WI38 (cell line): Measurements from ENCODE around the gene TDRD7.
"Not testable (repeated sequence)": the region's sequence is repeated elsewhere in the genome, so short reads cannot be mapped to it uniquely, and the experiment has no call there.

Experiments
- H3K4me3 ChIP-seq: 2 replicates; pipeline ENCODE4 v1.5.1; 2011; ENCODE audit warnings: low read depth, mild to moderate bottlenecking, control low read depth, low read length
- CTCF ChIP-seq: IDR thresholded peaks from 2 replicates; pipeline ENCODE4 v1.5.1; 2012; ENCODE audit warnings: low read depth, mild to moderate bottlenecking, control low read depth, low read length

Gene TDRD7

GRCh38 chr9:97438666-97439065 lies 26.8 kb downstream of the TDRD7 start:
- no peak for TF ChIP-seq CTCF
- H3K4me3 ChIP-seq, result no peak overlapping the region

- no peak for TF ChIP-seq CTCF
- H3K4me3 ChIP-seq, result no peak overlapping the region
Measured at GRCh38 chr9:97440160-97440559, 28.3 kb downstream of the TDRD7 start.

- H3K4me3 ChIP-seq, result no peak overlapping the region
- TF ChIP-seq CTCF, result no peak
Measured at GRCh38 chr9:97441729-97442128, 29.8 kb downstream of the TDRD7 start.

GRCh38 chr9:97445119-97445701 lies 33.3 kb downstream of the TDRD7 start:
- TF ChIP-seq CTCF, result no peak
- H3K4me3 ChIP-seq, result no peak overlapping the region

- no peak for TF ChIP-seq CTCF
- no peak overlapping the region for H3K4me3 ChIP-seq
Measured at GRCh38 chr9:97447001-97447400, 35.1 kb downstream of the TDRD7 start.

- H3K4me3 ChIP-seq, result not testable (repeated sequence)
Measured at GRCh38 chr9:97453573-97453972, 41.7 kb downstream of the TDRD7 start.

- not testable (repeated sequence) for H3K4me3 ChIP-seq
Measured at GRCh38 chr9:97456841-97457240, 44.9 kb downstream of the TDRD7 start.

GRCh38 chr9:97459326-97459725 lies 47.4 kb downstream of the TDRD7 start:
- H3K4me3 ChIP-seq, result no peak overlapping the region
- TF ChIP-seq CTCF, result no peak
